Adrenal gland (tissue), 5 donors: ENCODE results near the gene FOXS1.

Experiments used
- POLR2A ChIP-seq, 2 donors: fragments of 450-650 bp; IDR thresholded peaks; one replicate each; pipeline ENCODE4 v1.6.1; 2017; ENCODE audit warnings: antibody characterized with exemption in 2 of 2, mild to moderate bottlenecking in 2 of 2, moderate library complexity in 1 of 2
- TF ChIP-seq, protein P1 (sequence below), 6 experiments: fragments of 450-650 bp in 4 of 6; fragments of 200-600 bp in 2 of 6; sonication (generic) in 1 of 6; IDR thresholded peaks; 1 replicate in 5 of 6; 2 replicates in 1 of 6; pipeline versions ENCODE4 v1.5.1 to v1.8.0; 2016 to 2021; ENCODE audit warnings: antibody characterized with exemption in 6 of 6, mild to moderate bottlenecking in 2 of 6, moderate library complexity in 1 of 6
- donor health status: DM: no; HTN: no; CAD: no.

DNA sequence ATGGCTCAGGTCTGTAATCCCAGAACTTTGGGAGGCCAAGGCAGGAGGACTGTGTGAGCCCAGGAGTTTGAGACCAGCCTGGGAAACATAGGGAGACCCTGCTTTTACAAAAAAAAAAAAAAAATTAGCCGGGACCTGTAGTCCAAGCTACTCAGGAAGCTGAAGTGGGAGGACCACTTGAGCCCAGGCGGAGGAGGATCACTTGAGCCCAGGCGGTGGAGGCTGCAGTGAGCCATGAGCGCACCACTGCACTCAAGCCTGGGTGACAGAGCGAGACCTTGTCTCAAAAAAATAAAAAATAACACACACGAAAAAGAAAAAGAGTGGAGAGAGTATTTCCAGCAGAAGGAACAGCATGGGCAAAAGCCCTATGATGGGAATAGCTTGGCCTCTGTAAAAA lies 27.0 kb upstream of the FOXS1 start:
- TF ChIP-seq, protein P1, sequence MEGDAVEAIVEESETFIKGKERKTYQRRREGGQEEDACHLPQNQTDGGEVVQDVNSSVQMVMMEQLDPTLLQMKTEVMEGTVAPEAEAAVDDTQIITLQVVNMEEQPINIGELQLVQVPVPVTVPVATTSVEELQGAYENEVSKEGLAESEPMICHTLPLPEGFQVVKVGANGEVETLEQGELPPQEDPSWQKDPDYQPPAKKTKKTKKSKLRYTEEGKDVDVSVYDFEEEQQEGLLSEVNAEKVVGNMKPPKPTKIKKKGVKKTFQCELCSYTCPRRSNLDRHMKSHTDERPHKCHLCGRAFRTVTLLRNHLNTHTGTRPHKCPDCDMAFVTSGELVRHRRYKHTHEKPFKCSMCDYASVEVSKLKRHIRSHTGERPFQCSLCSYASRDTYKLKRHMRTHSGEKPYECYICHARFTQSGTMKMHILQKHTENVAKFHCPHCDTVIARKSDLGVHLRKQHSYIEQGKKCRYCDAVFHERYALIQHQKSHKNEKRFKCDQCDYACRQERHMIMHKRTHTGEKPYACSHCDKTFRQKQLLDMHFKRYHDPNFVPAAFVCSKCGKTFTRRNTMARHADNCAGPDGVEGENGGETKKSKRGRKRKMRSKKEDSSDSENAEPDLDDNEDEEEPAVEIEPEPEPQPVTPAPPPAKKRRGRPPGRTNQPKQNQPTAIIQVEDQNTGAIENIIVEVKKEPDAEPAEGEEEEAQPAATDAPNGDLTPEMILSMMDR (IDR thresholded peaks at IDR 0.05), result no peak
- TF ChIP-seq POLR2A (IDR thresholded peaks at IDR 0.05), result no peak
